Measurements from ENCODE around the gene ZNF660. TPM values are rescaled to one million over a fixed set of nuclear protein-coding genes. Genes with fewer than 3 reads are reported as not detected.

The ZNF660 gene
- total and polyA plus RNA-seq, 2 donors: 2.3 to 3.1 TPM

DNA sequence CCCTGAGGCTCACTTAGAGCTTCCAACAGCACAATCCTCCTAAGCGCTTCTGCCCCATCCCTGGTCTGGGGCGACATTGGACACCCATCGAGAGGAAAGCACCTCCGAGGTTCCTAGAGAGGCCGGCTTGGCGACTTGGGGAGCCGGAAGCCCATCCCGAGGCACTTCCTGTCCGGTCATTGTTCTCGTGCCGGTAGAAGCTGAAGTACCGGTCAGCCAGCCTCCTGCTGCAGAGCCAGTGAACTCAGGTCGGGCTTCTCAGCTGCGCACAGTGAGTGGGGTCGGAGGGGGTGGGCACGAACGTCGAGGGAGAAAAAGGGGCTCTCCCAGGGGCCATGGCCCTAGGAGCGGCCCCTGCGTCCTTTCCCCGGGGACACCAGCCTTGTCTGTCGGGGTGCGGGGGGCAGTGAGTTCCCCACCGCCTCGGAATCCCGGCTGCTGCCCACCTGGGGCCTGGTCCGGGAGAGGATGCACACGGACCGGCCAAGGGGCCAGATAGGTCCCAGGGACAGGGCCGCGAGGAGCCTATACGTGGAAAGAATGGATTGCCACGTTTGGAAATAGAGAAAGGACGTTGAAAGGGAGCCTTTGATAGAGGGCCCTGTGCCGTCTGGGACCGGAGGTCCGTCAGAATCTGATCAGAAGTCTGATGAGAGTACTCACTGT lies 63.9 kb downstream of the ZNF660 start, which contains the start of gene ZNF35:
ZNF35 (plus strand) TSS at position 169 of the 666 bp plus-strand sequence. CDS start 2,336 bp downstream, outside the sequence.
- Histone ChIP-seq H3K27ac (ENCODE audit: low read depth in 1 of 2, low read length in 1 of 2) (no peak within 1 kb of the TSS), H3K36me3 (ENCODE audit: control insufficient read depth in 2 of 2, insufficient read depth in 2 of 2, low read length in 1 of 2) (peaks cover 4 to 12% of the 10 kb centered on the region in 2 donors), H3K27me3 (ENCODE audit: control insufficient read depth in 2 of 2, insufficient read depth in 1 of 2, low read length in 1 of 2) (peaks cover 0 to 3% of the 10 kb centered on the region in 2 donors), H3K9me3 (ENCODE audit: control insufficient read depth in 2 of 2, insufficient read depth in 1 of 2, low read length in 1 of 2) (peaks cover 0 to 6% of the 10 kb centered on the region in 2 donors), H3K4me1 (ENCODE audit: control insufficient read depth in 2 of 2, insufficient read depth in 2 of 2, low read length in 2 of 2) (peaks cover 0 to 2% of the 10 kb centered on the region in 2 donors), H3K4me3 (ENCODE audit: low read length in 2 of 2) (peak within 1 kb of the TSS; percentile 58 to 67)
- 2% methylated on average over 37 of the region's 37 CpGs for WGBS
- DNase-seq (ENCODE audit: low read depth in 6 of 9, low spot score in 9 of 9): peak in 5 of 9 donors; percentile 10 to 58 (median 25)

Other genes starting within 250 kb of the ZNF660 start
- gene TCAIM, start 246.2 kb upstream of the ZNF660 start, total RNA-seq: 19.0 TPM
- 18.1 TPM for gene TCAIM, start 246.2 kb upstream of the ZNF660 start, polyA plus RNA-seq
- gene ZNF445, start 107.3 kb upstream of the ZNF660 start, total RNA-seq: 5.9 TPM
- gene ZNF445, start 107.3 kb upstream of the ZNF660 start, polyA plus RNA-seq: 5.0 TPM
- gene ZKSCAN7, start 29.8 kb upstream of the ZNF660 start, total RNA-seq: 8.0 TPM
- gene ZKSCAN7, start 29.8 kb upstream of the ZNF660 start, polyA plus RNA-seq: 5.3 TPM
- gene ZNF197, start 40.1 kb downstream of the ZNF660 start, total RNA-seq: 13.2 TPM
- 13.8 TPM for gene ZNF197, start 40.1 kb downstream of the ZNF660 start, polyA plus RNA-seq
- gene ZNF35, start 63.8 kb downstream of the ZNF660 start, total RNA-seq: 5.0 TPM
- 4.5 TPM for gene ZNF35, start 63.8 kb downstream of the ZNF660 start, polyA plus RNA-seq
- 4.9 TPM for gene ZNF502, start 127.7 kb downstream of the ZNF660 start, total RNA-seq
- gene ZNF502, start 127.7 kb downstream of the ZNF660 start, polyA plus RNA-seq: 4.7 TPM
- 4.2 TPM for gene ZNF501, start 144.7 kb downstream of the ZNF660 start, total RNA-seq
- 3.1 TPM for gene ZNF501, start 144.7 kb downstream of the ZNF660 start, polyA plus RNA-seq
- 34.6 TPM for gene KIAA1143, start 176.7 kb downstream of the ZNF660 start, total RNA-seq
- 23.0 TPM for gene KIAA1143, start 176.7 kb downstream of the ZNF660 start, polyA plus RNA-seq
- 43.4 TPM for gene KIF15, start 176.8 kb downstream of the ZNF660 start, total RNA-seq
- gene KIF15, start 176.8 kb downstream of the ZNF660 start, polyA plus RNA-seq: 3.6 TPM